GM12801 (cell line): ENCODE data around the gene SLC7A1.

ENCODE experiments used
- CTCF ChIP-seq: IDR thresholded peaks from one replicate; pipeline ENCODE4 v1.5.1; 2011; ENCODE audit warnings: control low read depth; ENCODE audit not compliant: insufficient read length; ENCODE audit errors: extremely low read depth

SLC7A1 gene

GRCh38 chr13:29508876-29509252, 86.6 kb downstream of the SLC7A1 start:
- no peak for TF ChIP-seq CTCF

- peak; percentile 28 for TF ChIP-seq CTCF
These were observed 87.2 kb downstream of the SLC7A1 start for GRCh38 chr13:29508130-29508875.

GRCh38 chr13:29507356-29507755, 88.1 kb downstream of the SLC7A1 start:
- TF ChIP-seq CTCF, result no peak

- no peak for TF ChIP-seq CTCF
These were observed 89.5 kb downstream of the SLC7A1 start for GRCh38 chr13:29505950-29506349.

- no peak for TF ChIP-seq CTCF
These were observed 90.0 kb downstream of the SLC7A1 start for GRCh38 chr13:29505511-29505910.

- TF ChIP-seq CTCF, result no peak
These were observed 90.8 kb downstream of the SLC7A1 start for GRCh38 chr13:29504691-29505090.

- TF ChIP-seq CTCF, result no peak
These were observed 92.2 kb downstream of the SLC7A1 start for GRCh38 chr13:29503041-29503837.
